ENCODE data around the gene RNF125. TPM values are rescaled to one million over a fixed set of nuclear protein-coding genes. Genes with fewer than 3 reads are reported as not detected.
"Not testable (repeated sequence)": the region's sequence is repeated elsewhere in the genome, so short reads cannot be mapped to it uniquely, and the experiment has no call there.

RNF125 gene
- total RNA-seq, 2 experiments from 2014 or later, result 29.0 to 31.2 TPM

DNA sequence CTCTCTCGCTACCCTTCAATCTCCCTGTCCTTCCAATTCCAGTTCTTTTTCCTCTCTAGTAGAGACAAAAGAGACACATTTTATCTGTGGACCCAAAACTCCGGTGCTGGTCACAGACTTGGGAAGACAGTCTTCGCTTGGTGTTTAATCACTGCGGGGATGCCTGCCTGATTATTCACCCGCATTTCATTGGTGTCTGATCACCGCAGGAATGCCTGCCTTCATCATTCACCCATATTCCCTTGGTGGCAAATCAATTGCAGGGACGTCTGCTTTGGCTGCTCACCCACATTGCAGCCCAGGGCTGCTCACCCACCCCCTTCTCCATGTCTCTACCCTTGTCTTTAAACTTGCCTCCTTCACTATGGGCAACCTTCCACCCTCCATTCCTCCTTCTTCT is 17.5 kb upstream of the RNF125 start:
- H3K27me3 Mint-ChIP-seq; H3K27ac Mint-ChIP-seq; DNase-seq; POLR2A ChIA-PET; H3K9me3 Mint-ChIP-seq; ATAC-seq (ENCODE audit: low read depth); H3K4me1 Mint-ChIP-seq; H3K4me3 Mint-ChIP-seq; H3K36me3 Mint-ChIP-seq: not testable (repeated sequence)

DNA sequence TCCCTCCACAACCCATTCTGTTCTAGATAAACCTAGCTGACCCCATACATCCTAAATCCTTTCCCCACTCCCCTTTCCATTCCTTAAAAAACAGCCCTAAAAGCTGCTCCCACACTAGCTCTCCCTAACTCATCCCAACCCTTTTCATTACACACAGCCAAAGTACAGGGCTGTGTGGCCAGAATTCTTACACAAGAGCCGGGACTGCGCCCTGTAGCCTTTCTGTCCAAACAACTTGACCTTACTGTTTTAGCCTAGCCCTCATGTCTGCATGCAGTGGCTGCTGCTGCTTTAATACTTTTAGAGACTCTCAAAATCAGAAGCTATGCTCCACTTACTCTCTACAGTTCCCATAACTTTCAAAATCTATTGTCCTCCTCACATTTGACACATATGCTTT is 14.8 kb upstream of the RNF125 start:
- H3K27me3 Mint-ChIP-seq; H3K4me1 Mint-ChIP-seq; H3K9me3 Mint-ChIP-seq; H3K27ac Mint-ChIP-seq; DNase-seq; H3K4me3 Mint-ChIP-seq; POLR2A ChIA-PET; ATAC-seq (ENCODE audit: low read depth); H3K36me3 Mint-ChIP-seq: not testable (repeated sequence)

DNA sequence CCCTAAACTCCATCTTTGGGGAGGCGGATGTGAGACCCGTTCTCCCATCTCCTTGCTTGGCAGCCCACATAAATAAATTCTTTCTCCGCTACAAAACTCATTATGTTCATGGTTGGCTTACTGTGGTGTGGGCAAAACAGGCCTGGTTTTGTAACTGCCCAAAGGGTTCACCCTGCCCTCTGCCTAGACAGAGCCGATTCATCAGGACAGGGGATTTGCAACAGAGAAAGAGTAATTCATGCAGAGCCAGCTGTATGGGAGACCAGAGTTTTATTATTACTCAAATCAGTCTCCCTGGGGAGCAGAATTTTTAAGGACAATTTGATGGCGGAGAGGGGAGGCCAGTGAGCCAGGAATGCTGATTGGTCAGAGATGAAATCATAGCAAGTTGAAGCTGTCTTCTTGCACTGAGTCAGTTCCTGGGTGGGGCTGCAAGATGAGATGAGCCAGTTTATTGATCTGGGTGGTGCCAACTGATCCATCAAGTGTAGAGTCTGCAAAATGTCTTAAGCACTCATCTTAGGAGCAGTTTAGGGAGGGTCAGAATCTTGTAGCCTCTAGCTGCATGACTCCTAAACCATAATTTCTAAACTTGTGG is 8.4 kb upstream of the RNF125 start:
- Mint-ChIP-seq H3K9me3 (no peaks in the 10 kb centered on the region), H3K36me3 (no peaks in the 10 kb centered on the region), H3K27ac (no peak overlapping the region), H3K4me3 (no peak overlapping the region), H3K4me1 (peaks cover 6% of the 10 kb centered on the region), H3K27me3 (no peaks in the 10 kb centered on the region)
- no peak for DNase-seq
- POLR2A ChIA-PET, result no interaction called here
- no peak for ATAC-seq (ENCODE audit: low read depth)

DNA sequence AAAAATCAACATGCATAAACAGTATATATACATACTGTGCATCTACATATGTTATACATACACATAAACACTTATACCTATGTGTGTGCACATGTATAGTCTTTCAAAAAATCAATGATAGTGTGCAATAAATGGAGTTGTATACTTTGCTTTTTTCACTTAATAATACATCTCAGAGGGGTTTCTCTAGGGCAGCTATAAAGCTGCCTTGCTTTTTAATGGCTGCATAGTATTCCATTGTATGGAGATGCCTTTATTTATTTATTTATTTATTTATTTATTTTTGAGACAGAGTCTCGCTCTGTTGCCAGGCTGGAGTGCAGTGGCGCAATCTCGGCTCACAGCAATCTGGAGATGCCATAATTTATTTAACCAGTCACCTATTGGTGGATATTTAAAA is 7.4 kb upstream of the RNF125 start:
- no peaks in the 10 kb centered on the region for H3K36me3 Mint-ChIP-seq
- H3K27ac Mint-ChIP-seq, result no peak overlapping the region
- no peaks in the 10 kb centered on the region for H3K9me3 Mint-ChIP-seq
- ATAC-seq (ENCODE audit: low read depth) (no peak), DNase-seq (no peak)
- POLR2A ChIA-PET, result no interaction called here
- peaks cover 10% of the 10 kb centered on the region for H3K4me1 Mint-ChIP-seq
- no peaks in the 10 kb centered on the region for H3K27me3 Mint-ChIP-seq
- H3K4me3 Mint-ChIP-seq, result no peak overlapping the region

DNA sequence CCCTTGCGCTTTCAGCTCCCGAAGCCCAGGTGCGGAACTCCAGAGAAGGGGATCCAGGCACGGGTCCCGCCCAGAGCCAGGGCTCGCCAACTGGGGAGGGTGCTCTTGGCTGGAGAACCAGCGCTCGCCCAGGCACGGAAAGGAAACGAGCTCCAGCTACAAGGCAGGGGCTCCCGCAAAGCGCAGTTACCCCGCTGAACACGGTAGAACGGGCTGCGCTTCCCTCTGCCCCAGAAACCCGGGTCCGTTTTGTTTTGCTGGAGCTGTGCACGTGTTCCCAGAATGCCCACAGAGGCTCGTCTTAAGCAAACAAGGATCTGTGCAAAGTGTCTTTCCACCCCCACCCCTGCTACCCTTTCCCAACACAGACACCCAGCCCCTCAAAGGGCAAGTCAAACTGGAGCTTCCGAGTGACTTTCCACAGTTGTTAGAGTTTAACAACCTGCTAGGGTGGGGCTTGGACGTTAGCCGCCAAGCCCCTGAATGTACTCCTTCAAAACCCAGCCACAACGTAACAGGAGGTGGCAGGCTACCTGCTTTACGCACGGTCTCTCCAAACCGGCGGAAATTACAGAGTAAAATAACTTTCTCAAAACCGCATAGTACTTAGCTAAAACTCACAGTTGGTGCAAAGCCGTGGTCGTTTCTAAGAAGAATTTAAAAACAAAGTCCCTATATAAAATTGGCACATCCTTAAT is 775 bp downstream of the RNF125 start:
- H3K4me1 Mint-ChIP-seq, result peaks cover 30% of the 10 kb centered on the region

DNA sequence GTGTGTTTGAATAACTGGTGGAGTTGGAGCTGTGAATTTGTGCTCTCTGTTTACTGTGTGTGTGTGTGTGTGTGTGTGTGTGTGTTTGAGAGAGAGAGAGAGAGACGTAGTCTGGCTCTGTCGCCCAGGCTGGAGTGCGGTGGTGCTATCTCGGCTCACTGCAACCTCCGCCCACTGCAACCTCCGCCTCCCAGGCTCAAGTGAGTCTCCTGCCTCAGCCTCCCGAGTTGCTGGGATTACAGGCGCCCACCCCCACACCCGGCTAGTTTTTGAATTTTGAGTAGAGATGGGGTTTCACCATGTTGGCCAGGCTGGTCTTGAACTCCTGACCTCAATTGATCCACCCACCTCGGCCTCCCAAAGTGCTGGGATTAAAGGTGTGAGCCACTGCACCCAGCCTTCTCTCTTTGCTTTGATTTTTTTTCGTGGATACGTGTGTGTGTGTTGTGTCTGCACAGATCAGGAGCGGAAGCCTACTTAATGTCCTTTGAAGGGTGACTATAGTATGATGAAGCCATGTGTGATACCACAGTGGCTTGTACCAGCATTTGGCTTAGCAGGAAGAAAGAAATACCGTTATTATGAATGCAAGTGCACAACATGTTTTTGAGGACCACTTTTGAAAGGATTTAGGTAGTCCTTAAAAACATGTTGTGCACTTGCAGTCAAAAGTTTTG is 1.5 kb downstream of the RNF125 start:
- peak overlapping the region; percentile 86 for H3K4me3 Mint-ChIP-seq
- DNase-seq, result peak; percentile 61
- H3K9me3 Mint-ChIP-seq, H3K27me3 Mint-ChIP-seq: not testable (repeated sequence)
- peaks cover 33% of the 10 kb centered on the region for H3K4me1 Mint-ChIP-seq
- peak; percentile 22 for ATAC-seq (ENCODE audit: low read depth)
- H3K27ac Mint-ChIP-seq, result peak overlapping the region; percentile 100
- POLR2A ChIA-PET, result interaction anchor here (0.7 to 3.7 kb wide), 24 partner anchors 8 to 78 kb away, joined by 3 to 114 read pairs (median 6); partner anchors contain the start of genes RNF138 and TRAPPC8
- H3K36me3 Mint-ChIP-seq, result peaks cover 25% of the 10 kb centered on the region

More for the DNA sequence above, 775 bp downstream of the RNF125 start:
- peak overlapping the region; percentile 100 for H3K27ac Mint-ChIP-seq
- DNase-seq (peak; percentile 68), ATAC-seq (ENCODE audit: low read depth) (peak; percentile 27)
- H3K36me3 Mint-ChIP-seq, result peaks cover 19% of the 10 kb centered on the region
- peak overlapping the region; percentile 86 for H3K4me3 Mint-ChIP-seq
- POLR2A ChIA-PET, result interaction anchor here (0.7 to 3.7 kb wide), 28 partner anchors 9 to 139 kb away, joined by 3 to 114 read pairs (median 5); partner anchors contain the start of genes RNF138 and TRAPPC8
- no peaks in the 10 kb centered on the region for H3K9me3 Mint-ChIP-seq
- H3K27me3 Mint-ChIP-seq, result no peaks in the 10 kb centered on the region

DNA sequence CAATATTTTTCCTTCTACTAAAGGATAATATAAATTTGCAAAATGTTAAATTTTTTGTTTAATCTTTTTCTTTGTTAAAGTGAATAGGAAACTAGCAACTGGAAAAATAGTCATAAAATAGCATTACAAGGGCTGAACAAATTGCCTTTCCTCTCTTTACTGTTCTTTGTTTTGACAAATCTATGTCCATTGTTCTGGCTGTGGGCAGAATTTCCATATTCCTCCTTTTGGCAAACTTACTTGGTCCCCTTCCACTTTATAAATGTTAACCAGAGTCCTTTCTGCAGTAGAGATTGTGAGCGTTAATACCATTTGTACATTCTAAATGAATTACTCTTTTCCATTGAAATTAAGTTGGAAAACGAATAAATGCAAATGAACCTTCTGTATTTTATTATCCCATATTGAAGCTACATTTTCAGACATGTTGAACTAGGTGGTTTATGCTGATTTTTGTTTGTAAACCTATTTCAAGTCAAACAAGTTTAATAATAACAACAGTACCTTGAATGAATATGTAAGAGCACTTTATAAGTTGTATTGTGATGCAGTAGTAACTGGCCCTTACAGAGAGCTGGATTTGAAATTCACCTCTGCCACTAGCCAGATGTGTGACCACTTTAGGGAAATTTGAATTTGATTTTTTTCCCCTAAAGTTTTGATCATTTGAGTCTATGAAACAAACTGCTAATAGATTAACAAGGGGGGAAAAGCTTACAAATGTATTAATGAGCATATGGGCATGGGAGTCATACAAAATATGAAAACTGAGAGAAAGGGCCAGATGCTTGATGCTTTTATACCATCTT is 3.3 kb downstream of the RNF125 start:
- ATAC-seq (ENCODE audit: low read depth) (no peak), DNase-seq (no peak)
- H3K27me3 Mint-ChIP-seq, result no peaks in the 10 kb centered on the region
- H3K9me3 Mint-ChIP-seq, result no peaks in the 10 kb centered on the region
- H3K4me3 Mint-ChIP-seq, result peak overlapping the region; percentile 58
- H3K27ac Mint-ChIP-seq, result peak overlapping the region; percentile 34
- POLR2A ChIA-PET, result interaction anchor here (1.0 to 2.7 kb wide), 4 partner anchors 19 to 71 kb away, joined by 3 to 6 read pairs (median 4); partner anchors contain the start of gene RNF138
- H3K4me1 Mint-ChIP-seq, result peaks cover 34% of the 10 kb centered on the region
- H3K36me3 Mint-ChIP-seq, result peaks cover 33% of the 10 kb centered on the region

DNA sequence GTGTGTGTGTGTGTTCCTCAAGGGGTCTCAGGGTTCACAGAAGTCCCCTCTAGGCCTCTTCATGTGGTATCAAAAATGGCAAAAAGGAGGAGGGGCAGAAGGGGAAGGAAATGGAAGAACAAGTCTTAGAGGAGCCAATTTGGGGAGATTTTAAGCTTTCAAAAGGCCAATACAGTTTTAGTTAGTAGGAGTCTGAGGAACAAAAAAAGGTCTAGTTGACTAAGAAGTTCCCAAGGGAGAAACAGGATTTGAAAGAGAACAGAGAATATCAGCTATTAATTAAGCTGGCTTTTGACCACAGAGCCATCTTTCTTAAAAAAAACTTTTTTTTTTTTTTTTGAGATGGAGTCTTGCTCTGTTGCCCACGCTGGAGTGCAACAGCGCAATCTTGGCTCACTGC is 7.1 kb downstream of the RNF125 start:
- POLR2A ChIA-PET, result interaction anchor here (0.8 to 3.3 kb wide), 4 partner anchors 12 to 91 kb away, joined by 3 to 21 read pairs (median 5); no protein-coding TSS in a partner anchor
- DNase-seq (no peak), ATAC-seq (ENCODE audit: low read depth) (no peak)
- Mint-ChIP-seq H3K4me3 (peak overlapping the region; percentile 77), H3K36me3 (peaks cover 51% of the 10 kb centered on the region), H3K27me3 (no peaks in the 10 kb centered on the region), H3K27ac (peak overlapping the region; percentile 54), H3K4me1 (peaks cover 48% of the 10 kb centered on the region), H3K9me3 (no peaks in the 10 kb centered on the region)

DNA sequence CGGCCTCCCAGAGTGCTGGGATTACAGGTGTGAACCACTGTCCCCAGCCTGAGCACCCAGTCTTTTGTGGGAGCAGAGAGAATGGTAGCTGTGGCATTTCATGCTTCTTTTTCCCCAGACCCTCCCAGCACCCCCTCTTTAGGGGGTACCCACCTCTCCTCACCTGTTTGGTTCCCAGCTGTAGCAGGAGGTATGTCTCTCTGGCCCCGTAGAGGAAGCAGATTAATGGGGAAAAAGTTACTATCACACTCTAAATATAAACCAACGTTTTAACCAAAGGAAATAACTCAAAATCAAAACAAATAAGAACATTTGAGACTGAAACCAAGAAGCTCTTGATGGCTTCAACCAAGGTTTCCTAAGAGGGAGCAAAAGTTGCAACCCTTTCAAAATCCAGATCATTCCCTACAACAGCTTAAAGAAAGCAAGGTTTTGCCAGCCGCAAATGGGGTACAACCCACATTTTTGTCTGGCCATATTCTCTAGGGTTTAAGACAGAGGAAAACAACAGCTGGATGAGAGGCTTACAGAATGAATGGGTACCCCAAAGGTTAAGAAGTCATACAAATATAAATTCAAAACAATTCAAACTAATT is 8.0 kb downstream of the RNF125 start:
- H3K4me1 Mint-ChIP-seq, result peaks cover 49% of the 10 kb centered on the region
- ATAC-seq (ENCODE audit: low read depth) (peak; percentile 38), DNase-seq (no peak)
- H3K27me3 Mint-ChIP-seq, result no peaks in the 10 kb centered on the region
- H3K4me3 Mint-ChIP-seq, result peak overlapping the region; percentile 77
- POLR2A ChIA-PET, result interaction anchor here (0.6 to 3.3 kb wide), 12 partner anchors 8 to 90 kb away, joined by 3 to 21 read pairs (median 4); partner anchors contain the start of genes RNF125 and RNF138
- H3K27ac Mint-ChIP-seq, result peak overlapping the region; percentile 78
- no peaks in the 10 kb centered on the region for H3K9me3 Mint-ChIP-seq
- peaks cover 57% of the 10 kb centered on the region for H3K36me3 Mint-ChIP-seq

DNA sequence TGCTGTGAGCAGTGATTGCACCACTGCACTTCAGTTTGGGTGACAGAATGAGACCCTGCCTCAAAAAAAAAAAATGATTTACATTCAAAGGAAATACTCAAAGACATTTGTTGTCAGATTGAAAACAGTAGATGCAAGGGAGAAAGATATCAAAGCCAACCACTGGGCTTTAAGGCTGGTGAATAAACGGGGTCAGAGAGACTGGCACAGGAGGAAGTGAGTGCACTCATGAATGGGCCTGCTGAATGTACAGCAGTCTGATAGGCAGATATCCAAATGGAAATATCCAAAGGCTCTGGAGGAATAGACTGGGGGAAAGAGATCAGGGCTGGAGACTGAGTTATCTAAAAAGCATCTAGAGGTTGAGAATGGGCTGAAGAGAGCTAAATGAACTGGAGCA is 10.9 kb downstream of the RNF125 start:
- POLR2A ChIA-PET, result interaction anchor here (0.6 to 1.9 kb wide), 3 partner anchors 10 to 63 kb away, joined by 4 to 8 read pairs (median 6); partner anchors contain the start of genes RNF125 and RNF138
- no peak for ATAC-seq (ENCODE audit: low read depth)
- peaks cover 62% of the 10 kb centered on the region for H3K36me3 Mint-ChIP-seq
- no peaks in the 10 kb centered on the region for H3K27me3 Mint-ChIP-seq
- H3K4me1 Mint-ChIP-seq, result peaks cover 45% of the 10 kb centered on the region
- no peak overlapping the region for H3K4me3 Mint-ChIP-seq
- peak overlapping the region; percentile 49 for H3K27ac Mint-ChIP-seq
- DNase-seq, result no peak
- H3K9me3 Mint-ChIP-seq, result no peaks in the 10 kb centered on the region

DNA sequence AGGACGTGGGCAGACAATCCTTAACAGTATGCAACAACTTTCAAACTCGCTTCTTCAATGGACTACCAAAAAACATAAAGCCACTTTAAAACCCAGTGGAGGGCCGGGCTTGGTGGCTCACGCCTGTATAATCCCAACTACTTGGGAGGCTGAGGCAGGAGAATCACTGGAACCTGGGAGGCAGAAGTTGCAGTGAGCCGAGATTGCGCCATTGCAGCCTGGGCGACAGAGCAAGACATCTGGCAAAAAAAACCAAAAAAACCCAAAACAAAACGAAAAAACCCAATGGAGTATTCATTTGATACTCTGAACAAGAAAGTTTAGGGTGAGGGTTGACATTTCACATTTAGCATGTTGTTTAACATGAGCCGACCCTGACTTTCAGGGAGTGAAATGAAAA is 14.0 kb downstream of the RNF125 start:
- Mint-ChIP-seq H3K4me1 (peaks cover 48% of the 10 kb centered on the region), H3K4me3 (no peak overlapping the region), H3K9me3 (no peaks in the 10 kb centered on the region), H3K27ac (no peak overlapping the region), H3K27me3 (no peaks in the 10 kb centered on the region), H3K36me3 (peaks cover 70% of the 10 kb centered on the region)
- no peak for ATAC-seq (ENCODE audit: low read depth)
- DNase-seq, result no peak
- POLR2A ChIA-PET, result interaction anchor here (2.1 kb wide), 1 partner anchor 13 kb away, joined by 8 read pairs; no protein-coding TSS in a partner anchor

DNA sequence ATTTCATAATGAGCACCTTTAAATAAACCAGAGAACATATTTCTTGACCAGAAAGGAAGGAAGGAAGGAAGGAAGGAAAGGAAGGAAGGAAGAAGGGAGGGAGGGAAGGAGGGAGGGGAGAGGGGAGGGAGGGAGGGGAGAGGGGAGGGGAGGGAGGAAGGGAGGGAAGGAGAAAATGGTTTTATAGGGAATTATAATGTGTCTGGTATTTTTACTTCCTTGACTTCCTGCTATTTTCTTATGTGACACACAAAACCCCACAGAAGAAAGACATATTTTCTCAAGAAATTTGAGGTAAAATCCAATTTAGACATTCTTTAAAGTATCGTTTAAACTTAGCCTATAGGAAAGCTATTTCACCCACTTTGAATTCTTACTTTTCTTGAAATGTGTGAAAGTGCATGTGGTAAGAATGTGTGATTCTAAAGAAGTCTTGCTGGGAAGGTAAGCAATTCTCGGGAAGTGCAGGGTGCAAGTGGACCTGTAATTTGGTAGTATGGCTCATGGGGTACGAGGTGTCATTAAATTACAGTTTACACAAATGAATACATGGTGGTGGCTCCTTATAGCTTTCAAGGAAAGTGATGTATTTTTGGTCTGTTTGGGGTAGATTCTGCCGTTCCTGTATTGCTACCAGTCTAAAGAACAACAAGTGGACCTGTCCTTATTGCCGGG is 18.0 kb downstream of the RNF125 start:
- Mint-ChIP-seq H3K4me1 (peaks cover 47% of the 10 kb centered on the region), H3K9me3 (peaks cover 5% of the 10 kb centered on the region), H3K27ac (peak overlapping the region; percentile 59), H3K27me3 (no peaks in the 10 kb centered on the region), H3K4me3 (no peak overlapping the region), H3K36me3 (peaks cover 68% of the 10 kb centered on the region)
- ATAC-seq (ENCODE audit: low read depth) (no peak), DNase-seq (no peak)
- POLR2A ChIA-PET, result interaction anchor here (0.6 to 4.8 kb wide), 2 partner anchors 18 to 19 kb away, joined by 5 to 74 read pairs; partner anchors contain the start of gene RNF125

Data from activated naive CD8-positive, alpha-beta T cell treated with anti-CD3 and anti-CD28 coated beads, Interleukin-2, amount 10 ng/mL, durations not matched to agents 7 days and 5 days (primary cell).